GM21737 (cell line): Measurements from ENCODE around the gene RSU1.

Experiments
- ATAC-seq: cut with Tn5 transposase; IDR thresholded peaks from one replicate; pipeline ENCODE4 v1.9.1; 2021; ENCODE audit warnings: mild to moderate bottlenecking, moderate library complexity; ENCODE audit not compliant: unreplicated experiment

The RSU1 gene

GRCh38 chr10:16611037-16611436 lies 206.2 kb downstream of the RSU1 start:
- ATAC-seq = no peak

GRCh38 chr10:16609211-16609610 lies 208.0 kb downstream of the RSU1 start:
- no peak for ATAC-seq

- ATAC-seq = no peak
Measured at GRCh38 chr10:16606923-16607322, 210.3 kb downstream of the RSU1 start.

GRCh38 chr10:16606421-16606820 lies 210.8 kb downstream of the RSU1 start:
- no peak for ATAC-seq

- no peak for ATAC-seq
Measured at GRCh38 chr10:16603308-16603707, 213.9 kb downstream of the RSU1 start.

GRCh38 chr10:16602104-16602775 lies 215.0 kb downstream of the RSU1 start:
- ATAC-seq = no peak

GRCh38 chr10:16599662-16600061 lies 217.6 kb downstream of the RSU1 start:
- no peak for ATAC-seq

- no peak for ATAC-seq
Measured at GRCh38 chr10:16597656-16598055, 219.6 kb downstream of the RSU1 start.

- ATAC-seq = no peak
Measured at GRCh38 chr10:16592378-16592777, 224.8 kb downstream of the RSU1 start.

- peak; percentile 89 for ATAC-seq
Measured at GRCh38 chr10:16586358-16587138, 230.7 kb downstream of the RSU1 start.

- ATAC-seq = no peak
Measured at GRCh38 chr10:16585103-16585502, 232.1 kb downstream of the RSU1 start.

- no peak for ATAC-seq
Measured at GRCh38 chr10:16583382-16583781, 233.8 kb downstream of the RSU1 start.

- ATAC-seq = no peak
Measured at GRCh38 chr10:16581202-16581601, 236.0 kb downstream of the RSU1 start.

- peak; percentile 95 for ATAC-seq
Measured at GRCh38 chr10:16570731-16571130, 246.5 kb downstream of the RSU1 start.

GRCh38 chr10:16566202-16566805 lies 250.9 kb downstream of the RSU1 start:
- ATAC-seq = no peak

GRCh38 chr10:16565604-16566003 lies 251.6 kb downstream of the RSU1 start:
- no peak for ATAC-seq

GRCh38 chr10:16562891-16563290 lies 254.3 kb downstream of the RSU1 start:
- no peak for ATAC-seq

- ATAC-seq = no peak
Measured at GRCh38 chr10:16559236-16559773, 257.9 kb downstream of the RSU1 start.

- ATAC-seq = no peak
Measured at GRCh38 chr10:16547973-16548372, 269.3 kb downstream of the RSU1 start.

- ATAC-seq = peak; percentile 67
Measured at GRCh38 chr10:16545116-16545736, 272.0 kb downstream of the RSU1 start.

GRCh38 chr10:16544591-16544990 lies 272.6 kb downstream of the RSU1 start:
- ATAC-seq = no peak
